Activated CD4-positive, alpha-beta T cell treated with anti-CD3 and anti-CD28 coated beads for 48 hours (primary cell): ENCODE data around the gene RAPGEF1.

Experiments used
- DNase-seq: peaks from one replicate; pipeline ENCODE4 v3.0.0-alpha.2; 2020

RAPGEF1 gene

DNA sequence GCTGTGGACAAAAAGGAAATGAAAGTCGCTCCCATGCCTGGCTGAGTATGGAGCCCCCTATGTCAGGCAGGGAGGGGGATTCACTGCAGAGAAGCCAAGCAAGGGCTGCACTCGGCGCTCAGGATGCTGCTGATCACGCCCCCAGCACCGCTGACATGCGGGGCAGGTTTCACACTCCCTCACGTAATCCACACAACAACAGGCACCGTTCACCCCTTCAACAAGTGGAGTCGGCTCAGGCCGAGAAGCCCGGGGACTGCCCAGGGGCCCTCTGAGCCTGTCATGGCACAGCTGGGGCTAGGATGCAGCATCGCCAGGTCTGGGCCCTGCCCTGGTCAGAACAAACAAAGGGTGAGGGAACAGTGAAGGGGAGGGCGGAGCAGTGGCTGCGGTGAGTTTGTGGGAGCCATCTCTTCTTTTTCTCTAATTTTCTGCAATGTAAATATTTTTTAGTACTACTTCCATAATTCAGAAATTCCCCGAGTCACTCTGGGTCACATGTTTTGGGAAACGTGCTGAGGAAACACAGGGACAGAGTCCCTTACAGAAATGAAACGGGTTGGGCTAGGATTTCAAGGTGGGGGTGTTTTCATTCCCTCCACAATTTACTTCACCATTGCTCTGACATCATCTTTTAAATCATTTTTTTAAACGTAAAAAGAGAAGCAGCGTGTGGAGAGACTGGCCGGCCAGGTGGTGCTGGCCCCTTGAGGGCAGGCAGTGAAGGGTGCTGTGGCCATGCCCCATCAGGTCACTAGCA is 144.8 kb downstream of the RAPGEF1 start:
- DNase-seq: no peak

DNA sequence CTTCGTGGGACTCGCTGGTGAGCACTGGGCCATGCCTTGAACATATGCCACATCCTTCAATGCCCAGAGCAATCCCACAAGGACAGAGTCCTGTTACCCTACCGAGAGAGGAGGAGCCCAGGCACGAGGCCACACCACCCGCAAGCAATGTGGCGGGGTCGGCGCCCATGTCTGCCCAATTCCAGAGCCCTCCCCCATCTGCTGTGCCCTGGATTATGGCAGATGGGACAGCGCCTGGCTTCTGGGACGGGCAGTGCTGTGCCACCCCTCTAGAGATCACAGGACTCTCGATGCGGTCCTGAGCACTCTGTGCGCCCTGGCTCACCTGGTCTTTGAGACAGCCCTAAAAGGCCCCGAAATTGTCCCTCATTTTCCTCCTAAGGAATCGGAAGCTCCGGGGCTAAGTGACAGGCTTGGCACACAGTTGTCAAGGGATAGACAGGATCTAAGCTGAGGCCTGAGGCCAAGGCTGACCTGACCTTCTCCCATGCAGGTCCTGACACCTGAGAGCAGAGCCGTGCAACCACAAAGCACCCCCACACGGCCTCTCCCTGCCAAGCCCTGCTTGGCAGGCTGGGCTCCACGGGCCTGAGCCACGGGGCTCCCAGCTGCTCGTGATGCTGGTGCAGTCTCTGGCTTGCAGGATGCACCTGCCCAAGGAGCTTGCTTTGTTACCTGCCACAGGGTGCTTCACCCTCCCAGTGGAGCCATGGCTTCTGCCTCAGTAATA is 145.8 kb downstream of the RAPGEF1 start:
- DNase-seq: no peak

DNA sequence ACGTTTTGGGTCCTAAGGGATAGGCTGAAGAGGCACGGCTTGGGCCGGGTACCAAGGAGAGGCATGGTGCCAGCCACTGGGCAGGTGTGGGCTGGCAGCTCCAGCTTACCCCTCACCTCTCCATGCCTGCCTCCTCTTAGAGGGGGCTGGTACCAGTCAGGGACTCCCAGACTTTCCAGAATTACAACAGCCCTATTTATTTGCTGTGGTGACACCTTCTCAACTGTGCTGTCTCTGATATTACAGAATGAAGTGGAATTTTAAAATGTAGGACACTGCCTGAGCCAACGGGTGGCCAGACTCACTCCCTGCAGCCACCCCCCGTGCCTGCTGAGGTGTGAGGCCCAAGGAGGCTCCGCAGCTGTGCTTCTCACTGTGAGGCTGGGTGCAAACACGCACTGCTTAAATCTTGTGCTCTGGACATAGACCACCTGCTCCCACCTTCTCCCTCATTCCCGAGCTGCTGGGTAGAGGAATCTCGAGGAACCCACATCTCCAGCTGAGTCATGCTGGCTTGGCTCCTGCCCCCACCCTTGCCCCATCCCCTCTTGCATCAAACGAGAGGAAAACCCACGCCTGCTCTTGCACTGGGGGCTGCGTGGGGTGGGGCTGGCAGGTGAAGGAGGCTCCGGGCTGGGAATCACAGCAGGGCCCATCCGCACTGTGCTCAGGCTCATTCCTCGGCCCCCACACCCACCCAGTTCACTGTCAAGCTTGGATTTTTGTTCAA is 146.6 kb downstream of the RAPGEF1 start:
- no peak for DNase-seq

DNA sequence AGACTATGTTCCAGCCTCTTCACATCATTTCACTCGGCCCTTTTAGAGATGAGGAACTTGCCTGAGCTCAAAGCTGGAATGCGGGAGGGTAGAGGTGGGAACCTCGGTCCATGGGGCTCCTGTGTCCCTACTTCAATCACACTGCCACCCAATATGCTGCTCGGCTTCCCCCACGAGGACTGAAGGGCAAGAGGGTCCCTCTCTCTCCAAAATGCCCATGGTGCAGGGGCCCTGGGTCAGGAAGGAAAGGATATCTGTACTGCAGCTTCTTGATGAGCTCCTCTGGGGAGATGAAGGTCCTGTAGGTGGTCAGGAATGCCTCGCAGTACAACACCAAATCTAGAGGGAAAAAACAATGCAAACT is 148.0 kb downstream of the RAPGEF1 start:
- no peak for DNase-seq

DNA sequence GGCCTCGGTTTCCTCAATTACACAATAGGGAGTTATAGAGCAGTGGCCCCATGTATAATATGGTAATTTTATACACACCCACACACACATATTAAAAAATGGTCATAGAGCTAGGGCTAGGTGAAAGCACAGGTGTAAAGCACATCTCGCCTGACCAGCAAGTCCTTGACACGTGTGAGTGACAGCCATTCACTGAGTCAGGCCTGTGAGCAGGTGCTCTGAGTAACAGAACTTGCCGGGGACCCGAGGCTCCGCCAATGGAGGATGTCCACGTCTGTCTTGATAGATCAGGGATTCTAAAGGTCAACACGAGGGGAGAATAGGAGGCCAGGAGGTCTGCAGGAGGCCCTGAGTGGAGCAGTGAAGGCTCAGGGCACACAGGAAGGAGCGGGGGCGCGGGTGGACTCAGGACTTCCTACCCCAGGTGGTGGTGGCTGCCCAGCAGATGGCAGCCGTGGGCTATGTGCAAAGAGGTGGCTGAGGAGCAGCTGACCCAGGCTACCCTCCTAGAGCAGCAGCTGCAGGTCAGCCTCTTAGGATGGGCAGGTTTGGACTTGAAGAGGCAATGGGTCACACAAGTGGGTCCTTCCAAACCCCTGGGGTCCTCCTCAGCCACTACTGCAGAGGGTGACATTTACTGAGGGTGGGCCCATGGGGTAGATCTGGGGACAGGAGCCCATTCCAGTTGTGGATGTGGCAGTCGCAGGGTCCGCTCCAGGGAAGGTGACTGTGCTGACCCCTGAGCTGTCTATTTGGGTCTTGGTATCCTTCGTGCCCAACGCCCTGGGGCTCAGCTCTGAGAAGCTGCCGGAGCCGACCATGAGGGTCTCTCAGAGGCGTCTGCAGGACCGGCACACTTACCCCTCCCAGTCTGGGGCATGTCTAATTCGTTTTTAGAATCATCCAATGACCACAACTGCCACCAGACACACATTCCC is 148.7 kb downstream of the RAPGEF1 start:
- DNase-seq: peak; percentile 85

DNA sequence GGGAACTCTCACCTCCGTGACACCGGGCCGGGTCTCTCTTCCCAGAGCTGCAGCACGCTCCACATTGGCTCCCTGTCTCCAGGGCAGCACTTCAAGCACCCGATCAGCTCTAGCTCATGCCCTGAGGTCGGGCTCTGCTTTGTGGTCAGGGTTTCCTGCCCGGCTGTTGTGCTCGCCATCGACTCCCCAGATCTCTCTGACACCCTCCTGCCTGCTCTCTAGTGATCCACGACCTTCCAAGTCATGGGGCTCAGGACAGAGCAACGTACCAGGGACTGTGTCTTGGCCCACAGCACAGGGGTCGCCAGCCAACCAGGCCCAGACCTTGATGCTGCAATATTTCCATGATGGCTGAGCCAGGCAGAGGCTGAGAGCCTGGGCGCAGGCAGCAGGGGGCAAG is 149.4 kb downstream of the RAPGEF1 start:
- no peak for DNase-seq

DNA sequence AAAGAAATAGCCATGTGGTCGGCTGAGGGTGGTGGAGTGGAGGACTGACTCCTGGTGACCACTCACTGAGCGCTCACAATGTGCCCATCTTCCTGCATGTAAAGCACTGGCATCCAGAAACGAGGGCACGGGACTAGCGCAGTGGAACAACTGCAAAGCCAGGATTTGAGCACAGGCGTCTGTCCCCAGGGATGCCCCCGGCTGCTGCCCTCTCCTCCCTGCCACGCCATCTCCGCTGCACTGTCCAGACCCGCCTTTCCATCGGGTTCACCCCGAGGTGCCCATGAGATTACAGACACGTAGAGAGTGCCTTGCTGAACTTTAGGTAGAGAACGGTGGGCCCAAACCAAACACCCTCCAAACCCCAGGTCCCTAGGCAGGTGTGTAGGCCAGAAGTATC is 149.9 kb downstream of the RAPGEF1 start:
- no peak for DNase-seq

DNA sequence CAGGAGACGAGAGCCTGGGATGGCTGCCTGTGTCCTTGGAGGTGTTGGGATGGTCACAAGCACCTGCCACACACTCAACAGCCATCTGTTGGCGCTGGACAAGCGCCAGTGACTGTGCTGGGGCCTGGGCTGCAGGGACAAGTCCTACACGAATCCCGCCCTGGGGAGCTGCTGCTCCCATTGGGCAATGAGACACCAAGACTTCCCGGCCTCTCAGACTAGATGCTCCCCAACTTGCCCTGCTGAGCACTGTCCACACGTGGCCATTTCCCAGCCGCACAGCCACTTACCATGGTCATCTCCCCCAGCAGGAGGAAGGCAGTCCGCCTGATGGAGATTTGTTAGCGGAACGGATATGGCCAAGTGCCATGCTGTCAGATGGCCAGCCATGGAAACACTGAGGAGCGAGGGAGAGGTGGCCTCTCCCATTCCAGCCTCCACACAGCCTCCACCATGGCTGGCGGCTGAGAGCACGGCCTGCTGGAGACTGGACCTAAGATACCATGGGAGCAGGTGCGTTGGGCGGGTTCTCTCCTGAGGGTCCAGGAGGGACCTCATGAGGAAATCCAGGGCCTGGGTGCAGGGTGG is 150.7 kb downstream of the RAPGEF1 start:
- no peak for DNase-seq

DNA sequence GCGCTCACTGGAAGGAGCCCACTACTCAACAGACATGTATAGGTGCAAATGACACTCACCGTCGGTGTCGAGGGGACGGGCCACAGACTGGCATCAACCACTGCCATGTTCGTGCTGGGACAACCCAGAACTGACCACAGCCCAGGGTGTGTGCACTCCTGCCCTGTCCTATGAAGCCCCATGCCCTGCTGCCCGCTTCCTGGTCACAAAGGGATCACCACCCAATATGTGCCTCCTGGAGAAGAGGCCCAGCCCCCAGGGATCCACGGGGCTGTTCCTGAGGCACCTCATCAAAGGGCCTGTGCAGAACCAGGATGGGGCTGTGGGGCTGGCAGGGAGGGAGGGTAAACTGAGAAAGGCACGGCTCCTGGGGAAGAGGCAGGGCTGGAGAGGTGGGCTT is 151.5 kb downstream of the RAPGEF1 start:
- DNase-seq: no peak

DNA sequence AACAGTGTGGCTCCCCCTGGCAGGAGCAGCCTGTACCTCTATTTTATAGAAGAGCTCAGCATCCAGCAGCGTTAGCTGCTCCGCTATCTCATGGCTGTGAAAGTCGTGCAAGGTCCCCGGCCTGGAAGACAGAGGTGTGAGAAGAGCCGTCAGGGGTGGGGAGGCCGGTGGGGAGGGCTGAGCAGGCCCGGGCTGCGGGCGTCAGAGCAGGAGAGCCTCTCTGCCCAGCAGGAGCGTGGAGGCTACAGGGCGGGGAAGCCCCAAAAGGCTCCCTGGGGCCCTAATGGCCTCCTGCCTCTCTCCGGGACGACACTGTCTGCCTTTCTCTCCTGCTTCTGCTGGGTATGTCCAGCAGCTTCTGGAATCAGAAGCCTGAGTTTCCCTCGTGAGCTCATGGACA is 152.0 kb downstream of the RAPGEF1 start:
- DNase-seq: no peak

DNA sequence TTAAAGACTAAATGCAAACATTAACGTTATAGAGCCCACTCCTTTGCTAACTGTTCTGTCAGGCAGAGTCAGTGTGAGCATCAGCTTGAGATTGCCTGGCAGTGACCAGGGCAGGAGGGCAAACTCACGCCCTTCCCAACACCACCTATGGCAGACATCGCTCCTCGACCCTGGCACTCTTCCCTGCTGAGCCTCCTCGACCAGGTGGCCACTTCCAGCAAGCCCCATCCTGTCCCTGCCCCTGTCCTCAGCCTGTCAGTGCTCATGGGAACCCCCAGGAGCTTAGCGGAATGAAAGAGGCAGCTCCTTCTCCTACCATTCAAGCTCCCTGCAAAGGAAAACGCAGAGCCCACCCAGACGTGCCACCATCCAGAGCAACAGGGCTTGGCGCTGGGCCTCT is 152.5 kb downstream of the RAPGEF1 start:
- no peak for DNase-seq

DNA sequence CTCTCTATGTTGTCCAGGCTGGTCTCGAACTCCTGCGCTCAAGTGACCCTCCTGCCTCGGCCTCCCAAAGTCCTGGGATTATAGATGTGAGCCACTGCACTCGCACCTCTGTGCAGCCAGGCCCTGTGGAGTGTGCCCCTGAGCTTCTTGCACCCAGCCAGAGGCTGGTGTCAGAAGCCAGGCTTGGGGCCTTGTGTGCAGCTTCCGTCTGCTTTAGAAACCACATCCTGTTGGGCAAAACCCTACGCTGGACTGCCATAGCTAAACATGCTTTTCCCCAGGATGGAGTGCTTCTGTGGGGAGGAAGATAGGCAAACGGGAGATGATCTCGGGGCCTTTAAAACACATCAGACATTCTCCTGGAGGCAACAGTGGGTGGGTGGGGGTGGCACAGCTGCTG is 154.5 kb downstream of the RAPGEF1 start:
- peak; percentile 55 for DNase-seq

DNA sequence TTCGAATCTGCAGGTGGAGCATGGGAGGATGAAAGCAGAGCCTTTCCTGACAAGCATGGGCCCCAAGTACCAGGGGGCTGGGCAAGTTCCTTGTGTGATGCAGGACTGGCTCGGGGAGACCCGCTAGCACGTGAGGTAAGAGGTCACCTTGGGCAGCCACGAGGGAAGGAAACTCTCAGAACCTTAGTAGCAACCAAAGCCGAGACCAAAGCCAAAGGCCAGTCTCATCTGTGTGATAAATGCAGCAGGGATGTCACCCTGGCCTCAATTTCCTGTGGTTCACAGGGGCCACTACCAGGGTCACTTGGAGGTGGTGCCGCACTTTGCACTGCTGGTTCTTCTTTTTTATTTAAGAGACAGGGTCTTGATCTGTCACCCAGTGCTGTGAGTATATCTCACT is 155.0 kb downstream of the RAPGEF1 start:
- no peak for DNase-seq

DNA sequence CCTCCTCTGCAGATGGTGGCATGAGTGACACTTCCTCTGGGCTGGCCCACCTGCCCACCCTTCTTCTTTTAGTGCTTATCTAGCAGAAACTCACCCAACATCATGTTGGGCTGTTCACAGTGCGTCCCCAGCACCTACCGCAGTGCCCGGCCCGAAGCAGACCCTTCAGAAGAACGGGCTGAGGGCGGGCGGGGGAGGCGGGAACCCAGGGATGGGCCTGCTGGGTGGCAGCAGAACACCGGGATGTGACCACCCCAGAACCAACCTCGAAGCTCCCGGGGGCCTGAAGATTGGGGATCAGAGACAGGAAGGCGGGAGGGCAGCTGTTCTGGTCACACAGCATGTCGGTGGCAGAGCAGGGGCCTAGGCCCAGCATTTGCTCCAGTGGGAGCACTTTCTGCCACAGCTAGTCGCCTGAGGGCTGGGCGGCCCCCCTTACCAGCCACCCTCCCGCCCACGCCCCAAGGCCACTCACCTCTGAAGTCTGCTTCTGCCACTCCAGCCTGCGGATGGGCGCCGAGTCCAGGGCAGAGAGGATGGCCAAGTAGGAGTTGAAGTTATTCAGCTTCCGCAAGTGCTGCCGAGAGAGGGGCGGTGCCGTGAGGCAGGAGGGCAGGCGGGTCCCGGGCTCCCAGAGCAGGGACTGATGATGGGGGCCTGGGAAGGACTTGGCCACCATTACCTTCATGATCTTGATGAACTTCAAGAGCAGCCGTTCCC is 155.9 kb downstream of the RAPGEF1 start:
- DNase-seq: no peak

DNA sequence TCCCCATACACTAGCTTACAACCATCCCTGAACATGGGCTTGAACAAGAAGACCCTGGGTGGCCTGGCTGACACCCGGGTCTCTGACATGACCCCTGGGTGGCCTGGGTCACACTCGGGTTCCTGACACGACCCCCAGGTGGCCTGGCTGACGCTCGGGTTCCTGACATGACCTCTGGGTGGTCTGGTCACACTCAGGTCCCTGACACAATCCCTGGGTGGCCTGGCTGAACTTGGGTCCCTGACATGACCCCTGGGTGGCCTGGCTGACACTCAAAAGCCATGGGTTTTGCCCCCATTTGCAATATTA is 156.6 kb downstream of the RAPGEF1 start:
- DNase-seq: no peak

DNA sequence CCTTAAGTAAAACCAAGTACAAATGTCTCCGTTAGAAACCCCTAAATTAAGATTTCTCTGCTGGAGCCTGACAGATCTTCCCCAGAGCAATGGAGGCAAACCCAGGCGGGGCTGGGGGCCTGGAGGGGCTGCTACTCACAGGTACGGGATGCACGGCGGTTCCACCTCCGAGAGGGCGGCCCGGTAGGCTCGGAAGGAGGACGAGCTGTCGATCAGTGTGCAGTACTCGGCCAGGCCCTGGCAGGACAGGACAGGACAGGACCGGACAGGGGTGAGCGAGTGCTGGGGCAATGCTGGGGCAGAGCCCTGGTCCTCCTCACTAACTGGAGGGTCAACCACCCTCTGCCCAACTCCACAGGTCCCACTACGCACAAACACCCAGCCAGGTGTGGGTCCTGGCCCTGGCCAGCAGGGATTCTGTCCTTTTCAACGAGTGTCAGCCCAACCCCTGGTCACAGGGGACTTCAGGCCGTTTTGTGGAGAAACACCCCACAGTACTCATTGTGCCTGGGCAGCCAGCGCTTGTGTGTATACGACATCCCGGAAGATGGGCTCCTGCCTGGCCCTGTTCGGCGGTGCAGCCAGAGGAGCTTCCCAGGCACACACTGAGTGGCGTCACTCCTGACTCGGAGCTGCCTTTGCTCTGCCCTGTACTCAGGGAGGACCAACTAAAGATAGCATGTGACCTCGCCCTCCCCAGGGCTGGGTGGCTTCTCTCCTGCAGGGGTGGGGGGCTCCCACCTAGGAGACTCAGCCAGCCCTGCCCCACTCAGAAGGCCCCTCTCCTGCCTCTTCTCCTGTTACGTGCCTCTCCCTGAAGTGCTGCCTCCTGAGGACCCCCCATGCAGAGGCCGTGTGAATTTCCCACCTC is 157.2 kb downstream of the RAPGEF1 start:
- no peak for DNase-seq

DNA sequence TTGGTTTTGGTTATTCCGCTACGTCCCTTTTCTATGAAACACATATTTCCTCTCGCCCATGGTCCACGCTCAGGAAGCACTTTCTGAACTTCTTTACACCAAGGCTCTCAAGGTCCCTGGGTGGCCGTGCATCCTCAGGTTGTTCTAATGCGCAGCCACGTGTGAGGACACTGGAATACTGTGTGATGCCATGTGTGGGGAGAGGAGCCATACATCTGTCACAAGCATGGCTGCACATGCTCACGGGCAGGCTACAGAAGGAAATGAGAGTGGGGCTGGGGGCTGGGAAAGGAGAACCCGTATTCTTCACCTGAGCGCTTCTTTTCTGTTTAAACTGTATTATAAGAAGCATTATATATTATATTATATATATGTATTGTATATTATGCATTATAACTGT is 157.8 kb downstream of the RAPGEF1 start:
- DNase-seq: no peak

DNA sequence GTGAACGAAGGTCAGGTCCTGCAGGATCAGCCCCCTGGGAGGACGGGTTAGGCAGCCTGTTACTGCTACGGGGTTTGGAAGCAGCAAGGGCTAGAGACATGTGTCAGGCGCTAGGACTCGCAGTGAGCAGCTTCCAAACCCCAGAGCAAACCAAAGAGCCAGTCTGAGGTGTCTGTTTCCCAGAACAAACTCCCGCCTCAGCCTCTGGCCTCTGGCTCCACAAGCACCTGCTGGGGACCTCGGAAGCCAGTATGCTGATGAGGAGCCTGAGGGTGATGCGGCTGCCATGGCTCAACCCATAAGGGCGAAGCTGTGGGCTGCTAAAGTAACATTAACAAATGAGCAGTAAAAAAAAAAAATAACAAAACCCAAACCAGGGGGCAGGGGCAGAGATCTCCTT is 159.5 kb downstream of the RAPGEF1 start:
- DNase-seq: no peak

DNA sequence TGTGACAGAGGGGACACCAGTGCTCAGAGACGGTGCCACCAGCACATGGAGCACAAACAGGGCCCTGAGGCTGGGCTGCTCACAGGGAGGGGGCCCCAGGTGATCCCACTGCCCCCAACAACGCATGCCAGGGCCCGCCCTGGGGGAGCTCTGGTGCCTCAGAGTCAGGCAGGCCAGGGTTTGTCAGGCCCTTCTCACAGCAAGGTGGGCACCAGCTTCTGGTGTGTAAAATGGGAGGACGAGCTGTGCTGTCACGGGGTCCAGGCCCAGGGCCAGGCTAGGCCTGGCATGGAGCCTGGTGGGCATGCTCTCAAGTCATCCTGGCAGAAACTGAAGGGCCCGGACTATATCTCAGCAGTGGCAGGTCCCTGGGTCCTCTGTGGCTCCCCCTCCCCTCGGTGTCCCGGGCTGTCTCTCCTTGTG is 160.1 kb downstream of the RAPGEF1 start:
- no peak for DNase-seq

DNA sequence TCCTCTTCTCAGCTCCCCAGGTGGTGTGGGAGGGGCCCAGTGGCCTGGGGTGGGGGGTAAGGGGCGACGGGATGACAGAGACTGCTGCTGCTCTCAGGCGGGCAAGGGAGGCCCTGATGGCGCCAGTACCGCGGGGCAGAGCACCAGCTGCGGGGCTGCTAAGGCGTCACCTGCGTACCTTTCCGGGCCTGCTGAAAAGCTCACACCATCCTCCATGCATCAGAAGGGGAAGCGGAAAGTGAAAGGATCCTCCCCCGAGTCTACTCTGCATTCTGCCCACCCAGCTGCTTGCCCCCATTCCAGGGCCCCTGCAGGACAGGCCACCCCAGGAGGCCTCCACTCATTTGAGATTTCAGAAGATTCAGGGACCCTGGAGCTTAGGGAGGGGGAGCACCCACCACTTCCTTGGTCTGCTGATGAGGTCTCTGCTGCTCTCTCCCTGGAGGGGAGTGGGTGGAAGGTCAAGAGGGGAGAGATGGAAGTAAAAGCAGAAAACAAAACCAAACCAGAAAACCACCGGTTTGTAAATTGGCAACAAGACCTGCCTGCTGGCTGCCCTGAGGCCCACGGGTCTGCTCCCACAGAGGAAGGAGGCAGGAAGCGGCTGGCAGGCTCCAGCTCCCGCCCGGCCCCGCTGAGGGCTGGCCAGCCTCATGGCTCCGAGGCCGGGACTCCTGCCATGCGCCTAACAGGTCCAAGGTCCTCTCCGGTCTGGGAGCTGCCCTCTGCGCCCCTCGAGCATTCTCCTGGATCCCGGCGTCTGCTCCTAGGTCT is 161.0 kb downstream of the RAPGEF1 start:
- DNase-seq: peak; percentile 55
